ENCODE results near the gene INSYN1.

The INSYN1 gene

GRCh38 chr15:73773428-73773827 lies 20.3 kb upstream of the INSYN1 start:
- no peak for DNase-seq

GRCh38 chr15:73771385-73772045 lies 18.4 kb upstream of the INSYN1 start:
- DNase-seq, result no peak

GRCh38 chr15:73770050-73770449 lies 16.9 kb upstream of the INSYN1 start:
- no peak for DNase-seq

- no peak for DNase-seq
These were observed 14.8 kb upstream of the INSYN1 start for GRCh38 chr15:73767806-73768501.

GRCh38 chr15:73766598-73766997 lies 13.4 kb upstream of the INSYN1 start:
- DNase-seq, result no peak

- DNase-seq, result no peak
These were observed 12.6 kb upstream of the INSYN1 start for GRCh38 chr15:73765778-73766177.

GRCh38 chr15:73763931-73764330 lies 10.8 kb upstream of the INSYN1 start:
- no peak for DNase-seq

GRCh38 chr15:73760330-73761329 lies 7.5 kb upstream of the INSYN1 start:
- no peak for DNase-seq

- DNase-seq, result no peak
These were observed 5.3 kb upstream of the INSYN1 start for GRCh38 chr15:73758461-73758860.

- DNase-seq, result no peak
These were observed 4.4 kb upstream of the INSYN1 start for GRCh38 chr15:73757571-73757970.

- no peak for DNase-seq
These were observed 3.9 kb upstream of the INSYN1 start for GRCh38 chr15:73756947-73757513.

GRCh38 chr15:73756390-73756789 lies 3.2 kb upstream of the INSYN1 start:
- no peak for DNase-seq

GRCh38 chr15:73755946-73756345 lies 2.8 kb upstream of the INSYN1 start:
- no peak for DNase-seq

GRCh38 chr15:73755481-73755880 lies 2.3 kb upstream of the INSYN1 start:
- no peak for DNase-seq

GRCh38 chr15:73754461-73754860 lies 1.3 kb upstream of the INSYN1 start:
- DNase-seq, result no peak

GRCh38 chr15:73752806-73753193 lies 351 bp downstream of the INSYN1 start:
- peak; percentile 67 for DNase-seq

GRCh38 chr15:73751899-73752805 lies 999 bp downstream of the INSYN1 start:
- peak; percentile 54 for DNase-seq

GRCh38 chr15:73751511-73751898 lies 1.6 kb downstream of the INSYN1 start:
- no peak for DNase-seq

GRCh38 chr15:73750951-73751350 lies 2.2 kb downstream of the INSYN1 start:
- DNase-seq, result no peak

GRCh38 chr15:73750438-73750837 lies 2.7 kb downstream of the INSYN1 start:
- DNase-seq, result no peak

GRCh38 chr15:73749971-73750370 lies 3.2 kb downstream of the INSYN1 start:
- DNase-seq, result no peak

- no peak for DNase-seq
These were observed 3.6 kb downstream of the INSYN1 start for GRCh38 chr15:73749533-73749932.
